ENCODE results near the gene PIP5K1B. TPM values are rescaled to one million over a fixed set of nuclear protein-coding genes. Genes with fewer than 3 reads are reported as not detected.
A peak's percentile ranks its signal among the peaks of the same experiment; 100 is the strongest.

The PIP5K1B gene
- total RNA-seq, 2 donors from 2014 or later = 3.9 to 7.1 TPM

DNA sequence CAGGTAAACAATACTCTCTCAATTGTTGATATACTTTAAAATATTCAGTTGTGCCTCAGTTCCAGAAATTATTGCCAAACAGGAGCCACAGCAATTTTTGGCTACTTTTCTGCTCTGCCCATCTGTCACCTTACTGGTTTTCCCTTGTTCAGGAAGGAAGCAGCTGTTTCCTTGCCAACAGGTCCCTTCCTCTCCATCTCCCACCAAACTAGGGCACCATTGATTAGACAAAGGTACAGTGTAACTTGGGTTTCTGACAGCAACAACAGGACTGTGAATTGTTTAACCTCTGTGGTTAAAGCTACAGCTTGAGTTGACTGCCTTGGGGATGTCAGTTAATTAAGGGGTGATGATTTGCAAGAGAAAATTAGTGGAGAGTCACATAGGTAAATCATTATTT is 76.9 kb downstream of the PIP5K1B start:
- no peak overlapping the region for H3K27ac ChIP-seq
- H3K4me3 ChIP-seq = peak overlapping the region; percentile 39
- TF ChIP-seq, protein P1, sequence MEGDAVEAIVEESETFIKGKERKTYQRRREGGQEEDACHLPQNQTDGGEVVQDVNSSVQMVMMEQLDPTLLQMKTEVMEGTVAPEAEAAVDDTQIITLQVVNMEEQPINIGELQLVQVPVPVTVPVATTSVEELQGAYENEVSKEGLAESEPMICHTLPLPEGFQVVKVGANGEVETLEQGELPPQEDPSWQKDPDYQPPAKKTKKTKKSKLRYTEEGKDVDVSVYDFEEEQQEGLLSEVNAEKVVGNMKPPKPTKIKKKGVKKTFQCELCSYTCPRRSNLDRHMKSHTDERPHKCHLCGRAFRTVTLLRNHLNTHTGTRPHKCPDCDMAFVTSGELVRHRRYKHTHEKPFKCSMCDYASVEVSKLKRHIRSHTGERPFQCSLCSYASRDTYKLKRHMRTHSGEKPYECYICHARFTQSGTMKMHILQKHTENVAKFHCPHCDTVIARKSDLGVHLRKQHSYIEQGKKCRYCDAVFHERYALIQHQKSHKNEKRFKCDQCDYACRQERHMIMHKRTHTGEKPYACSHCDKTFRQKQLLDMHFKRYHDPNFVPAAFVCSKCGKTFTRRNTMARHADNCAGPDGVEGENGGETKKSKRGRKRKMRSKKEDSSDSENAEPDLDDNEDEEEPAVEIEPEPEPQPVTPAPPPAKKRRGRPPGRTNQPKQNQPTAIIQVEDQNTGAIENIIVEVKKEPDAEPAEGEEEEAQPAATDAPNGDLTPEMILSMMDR (IDR thresholded peaks at IDR 0.05) = no peak
- no peaks in the 10 kb centered on the region for H3K9me3 ChIP-seq
- ATAC-seq (ENCODE audit: insufficient number of reproducible peaks, low FRiP score, low read depth) = no peak
- no peak for DNase-seq (ENCODE audit: low spot score)
- H3K36me3 ChIP-seq = no peaks in the 10 kb centered on the region
- H3K4me1 ChIP-seq (ENCODE audit: control insufficient read depth in 1 of 2, low read depth in 2 of 2) = peaks cover 41 to 69% of the 10 kb centered on the region in 2 donors
- H3K27me3 ChIP-seq (replicated peaks; ENCODE audit: insufficient read depth) = no peaks in the 10 kb centered on the region

DNA sequence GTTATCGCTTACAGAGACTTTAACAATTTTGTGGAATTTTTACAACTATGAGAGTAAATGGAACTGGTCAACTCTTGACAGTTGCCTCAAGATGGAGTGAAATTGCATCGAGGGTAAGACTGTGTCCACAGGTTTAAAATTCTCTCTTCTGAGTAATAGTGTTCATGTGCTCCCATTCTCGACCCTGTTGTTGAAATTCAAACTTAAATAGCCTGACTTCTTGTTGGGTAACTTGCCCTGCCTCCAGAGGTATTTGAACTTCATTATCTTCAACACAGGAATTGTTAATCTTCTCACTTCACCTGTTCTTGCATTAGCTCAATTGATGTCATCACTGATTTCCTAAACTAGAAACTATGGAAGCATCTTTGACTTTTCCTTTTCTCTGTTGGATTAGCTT is 77.5 kb downstream of the PIP5K1B start:
- Histone ChIP-seq H3K4me3 (peak overlapping the region; percentile 45), H3K27me3 (replicated peaks; ENCODE audit: insufficient read depth) (no peaks in the 10 kb centered on the region), H3K4me1 (ENCODE audit: control insufficient read depth in 1 of 2, low read depth in 2 of 2) (peaks cover 41 to 64% of the 10 kb centered on the region in 2 donors), H3K9me3 (no peaks in the 10 kb centered on the region), H3K36me3 (no peaks in the 10 kb centered on the region), H3K27ac (no peak overlapping the region)
- no peak for DNase-seq (ENCODE audit: low spot score)
- TF ChIP-seq, protein P1 (IDR thresholded peaks at IDR 0.05) = no peak
- no peak for ATAC-seq (ENCODE audit: insufficient number of reproducible peaks, low FRiP score, low read depth)

DNA sequence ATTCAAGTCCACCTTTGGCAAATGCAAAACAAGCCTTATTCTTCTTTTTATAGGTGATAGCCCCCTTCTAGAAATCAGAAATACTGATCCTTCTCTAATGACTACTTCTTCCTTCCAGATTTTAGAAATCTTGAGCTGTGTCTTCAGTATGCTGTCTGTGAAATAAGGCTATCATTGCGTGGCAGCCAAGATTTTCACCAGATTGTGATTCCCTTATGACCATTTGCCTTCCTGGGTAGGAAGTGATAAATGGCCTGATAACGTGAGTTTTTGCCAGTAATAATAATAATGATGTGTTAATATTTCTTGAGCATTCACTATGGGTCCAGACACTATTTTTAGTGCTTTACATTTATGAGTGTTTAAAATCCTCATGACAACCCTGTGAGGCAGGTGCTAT is 80.9 kb downstream of the PIP5K1B start:
- TF ChIP-seq, protein P1 (IDR thresholded peaks at IDR 0.05) = no peak
- peaks cover 45 to 62% of the 10 kb centered on the region in 2 donors for H3K4me1 ChIP-seq (ENCODE audit: control insufficient read depth in 1 of 2, low read depth in 2 of 2)
- H3K27ac ChIP-seq = no peak overlapping the region
- H3K9me3 ChIP-seq = no peaks in the 10 kb centered on the region
- DNase-seq (ENCODE audit: low spot score) = no peak
- ATAC-seq (ENCODE audit: insufficient number of reproducible peaks, low FRiP score, low read depth) = no peak
- H3K4me3 ChIP-seq = no peak overlapping the region
- H3K27me3 ChIP-seq (replicated peaks; ENCODE audit: insufficient read depth) = no peaks in the 10 kb centered on the region
- no peaks in the 10 kb centered on the region for H3K36me3 ChIP-seq

DNA sequence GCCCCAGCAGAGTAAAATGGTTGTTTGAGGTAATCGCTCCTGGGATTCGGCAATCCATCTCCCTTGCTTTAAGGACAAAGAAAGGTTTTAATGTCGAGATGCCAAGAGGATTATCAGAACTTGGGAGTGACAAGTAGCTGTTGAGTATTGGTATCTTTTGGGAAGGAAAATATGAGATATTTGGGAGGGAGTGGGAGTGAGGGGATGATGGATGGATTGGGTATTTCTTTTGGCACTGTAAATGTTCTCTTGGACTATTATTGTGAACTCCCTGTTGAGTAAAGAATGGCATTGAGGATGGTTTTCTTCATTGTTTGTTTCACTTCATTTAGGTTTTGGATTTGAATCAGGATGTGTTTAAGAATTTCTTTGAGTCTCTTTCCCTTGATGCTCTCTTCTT is 86.1 kb downstream of the PIP5K1B start:
- TF ChIP-seq, protein P1 (IDR thresholded peaks at IDR 0.05) = no peak
- Histone ChIP-seq H3K27ac (peak overlapping the region; percentile 27 to 31), H3K36me3 (no peaks in the 10 kb centered on the region), H3K4me1 (ENCODE audit: control insufficient read depth in 1 of 2, low read depth in 2 of 2) (peaks cover 13 to 34% of the 10 kb centered on the region in 2 donors), H3K27me3 (replicated peaks; ENCODE audit: insufficient read depth) (no peaks in the 10 kb centered on the region), H3K9me3 (no peaks in the 10 kb centered on the region), H3K4me3 (peak overlapping the region; percentile 27)
- DNase-seq (ENCODE audit: low spot score) = no peak
- ATAC-seq (ENCODE audit: insufficient number of reproducible peaks, low FRiP score, low read depth) = no peak

DNA sequence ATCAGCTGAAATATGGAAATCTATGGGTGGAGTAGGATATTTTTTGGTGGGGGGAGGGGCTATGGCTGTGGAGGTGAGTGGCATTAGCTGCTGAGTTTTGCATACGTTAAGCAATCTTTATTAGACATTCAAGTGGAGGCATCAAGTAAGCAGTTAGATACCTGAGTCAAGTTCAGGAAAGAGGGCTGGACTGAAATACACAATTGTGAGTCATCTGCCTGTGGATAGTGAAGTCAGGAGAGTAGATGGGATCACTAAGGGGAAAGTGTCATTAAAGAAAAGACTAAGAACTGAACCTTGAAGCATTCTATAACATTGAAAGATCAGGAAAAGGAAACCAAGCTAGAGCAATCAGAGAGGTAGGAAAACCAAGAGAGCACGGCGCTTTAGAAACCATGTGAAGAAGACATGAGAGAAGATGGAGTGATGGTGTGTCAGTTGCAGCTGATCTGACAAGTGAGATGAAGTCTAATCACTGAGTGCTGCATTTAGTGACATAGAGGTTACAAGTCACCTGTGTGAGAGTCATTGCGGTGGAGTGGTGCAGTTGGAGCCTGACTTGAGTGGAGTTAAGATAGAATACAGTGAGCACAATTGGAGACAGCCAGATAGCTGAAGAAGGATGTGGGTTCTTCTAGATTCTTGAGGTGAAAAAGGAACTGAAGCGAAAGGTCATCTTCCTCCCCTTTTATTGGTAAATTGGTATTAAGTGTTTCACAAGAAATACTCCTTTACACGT is 88.7 kb downstream of the PIP5K1B start:
- ATAC-seq (ENCODE audit: insufficient number of reproducible peaks, low FRiP score, low read depth) (no peak), DNase-seq (ENCODE audit: low spot score) (no peak)
- TF ChIP-seq, protein P1 (IDR thresholded peaks at IDR 0.05) = no peak
- no peak overlapping the region for H3K4me3 ChIP-seq
- no peaks in the 10 kb centered on the region for H3K9me3 ChIP-seq
- peaks cover 13 to 34% of the 10 kb centered on the region in 2 donors for H3K4me1 ChIP-seq (ENCODE audit: control insufficient read depth in 1 of 2, low read depth in 2 of 2)
- H3K36me3 ChIP-seq = no peaks in the 10 kb centered on the region
- no peak overlapping the region for H3K27ac ChIP-seq
- no peaks in the 10 kb centered on the region for H3K27me3 ChIP-seq (replicated peaks; ENCODE audit: insufficient read depth)
